DMS114 treated with DMSO at 0.1 percent for 48 hours (cell line): ENCODE results near the gene TMCO2.
"Not testable (repeated sequence)": the region's sequence is repeated elsewhere in the genome, so short reads cannot be mapped to it uniquely, and the experiment has no call there.

Experiments
- DNase-seq: peaks from one replicate; lab custom pipeline; 2025; ENCODE audit not compliant: unreplicated experiment; lab: John Stamatoyannopoulos, UW

TMCO2 gene

GRCh38 chr1:40247655-40248054 lies at the start of gene TMCO2:
Gene TMCO2 (plus strand): TSS chr1:40247937. CDS start chr1:40247994, 57 bp downstream.
- no peak for DNase-seq

DNA sequence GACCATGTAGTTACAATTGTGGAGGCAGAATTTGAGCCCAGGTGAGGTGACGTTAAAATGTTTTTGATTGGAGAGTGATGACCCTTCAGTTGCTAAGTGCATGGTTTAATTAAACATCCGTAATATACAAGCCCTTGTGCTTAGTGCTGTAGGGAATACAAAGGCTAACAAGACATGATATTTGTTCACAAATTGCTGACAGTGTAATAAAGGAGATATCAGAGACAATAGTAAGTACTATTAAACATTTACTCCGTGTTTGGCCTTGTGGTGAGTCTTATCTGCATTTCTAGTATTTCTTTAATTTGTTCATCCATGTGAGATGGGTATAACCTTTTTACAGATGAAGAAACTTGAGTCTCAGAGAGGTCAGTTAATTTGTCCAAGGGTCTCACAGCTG lies 48.6 kb upstream of the TMCO2 start:
- DNase-seq, result no peak

- no peak for DNase-seq
Measured at GRCh38 chr1:40204856-40205255, 42.9 kb upstream of the TMCO2 start.

GRCh38 chr1:40210511-40211204 lies 37.1 kb upstream of the TMCO2 start:
- no peak for DNase-seq

DNA sequence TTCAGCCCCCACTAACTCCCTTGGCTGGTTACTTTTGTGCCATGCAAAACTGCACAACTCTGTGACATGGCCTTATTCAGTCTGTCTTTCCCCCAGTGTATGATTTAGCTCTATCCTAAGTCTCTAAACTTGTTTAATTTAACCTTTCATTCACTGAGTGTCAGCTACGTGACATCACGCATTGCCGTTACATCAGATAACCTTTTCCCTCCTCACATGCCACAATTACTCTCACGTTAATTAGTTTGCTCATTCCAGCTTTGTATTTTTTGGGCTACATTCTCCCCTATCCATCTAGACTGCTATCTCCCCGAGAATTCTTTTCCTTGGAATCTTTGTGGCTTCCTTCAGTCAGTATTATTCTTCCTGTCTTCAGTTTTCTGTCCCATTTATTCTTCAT lies 29.4 kb upstream of the TMCO2 start:
- DNase-seq, result no peak

GRCh38 chr1:40221471-40221905 lies 26.2 kb upstream of the TMCO2 start:
- DNase-seq, result not testable (repeated sequence)

DNA sequence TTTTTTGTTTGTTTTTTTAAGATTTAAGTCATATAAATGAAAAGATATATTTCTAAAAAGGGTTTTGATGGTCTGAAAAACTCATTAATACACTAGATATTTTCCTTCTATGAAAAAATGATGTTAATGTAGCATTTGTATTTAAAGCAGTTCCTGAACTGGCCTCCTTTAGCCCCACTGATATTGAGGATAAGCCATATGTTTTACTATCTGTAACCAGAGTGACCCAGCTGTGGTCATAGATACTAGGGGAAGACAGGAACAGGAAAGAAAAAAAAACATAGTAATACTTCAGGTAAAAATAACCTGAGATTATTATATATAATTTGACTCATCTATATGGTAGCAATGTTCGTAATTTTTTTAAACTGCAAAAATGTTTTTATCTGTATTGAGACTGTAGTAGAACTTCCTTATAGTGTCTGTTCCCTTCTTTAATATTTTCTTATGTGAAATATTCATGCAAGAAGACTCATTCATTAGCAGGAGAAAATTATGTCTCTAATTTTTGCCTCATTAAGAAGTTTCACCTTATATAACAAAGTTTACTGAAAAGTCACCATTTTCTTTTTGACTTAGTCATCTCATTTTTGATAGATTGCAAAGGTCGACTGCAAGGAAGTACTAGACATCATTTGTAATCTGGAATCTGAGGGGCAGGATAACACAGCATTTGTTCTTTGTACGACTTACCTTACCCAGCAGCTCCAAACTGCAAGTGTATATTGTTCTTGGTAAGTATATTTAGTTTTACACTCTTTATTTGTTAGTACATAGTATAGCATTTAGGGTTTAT lies 25.6 kb upstream of the TMCO2 start:
- no peak for DNase-seq

- no peak for DNase-seq
Measured at GRCh38 chr1:40224040-40224439, 23.7 kb upstream of the TMCO2 start.

GRCh38 chr1:40226192-40226591 lies 21.5 kb upstream of the TMCO2 start:
- no peak for DNase-seq

- DNase-seq, result no peak
Measured at GRCh38 chr1:40232444-40232843, 15.3 kb upstream of the TMCO2 start.

- no peak for DNase-seq
Measured at GRCh38 chr1:40239626-40240025, 8.1 kb upstream of the TMCO2 start.

GRCh38 chr1:40240390-40240789 lies 7.3 kb upstream of the TMCO2 start:
- DNase-seq, result no peak

GRCh38 chr1:40241362-40241761 lies 6.4 kb upstream of the TMCO2 start:
- DNase-seq, result no peak

GRCh38 chr1:40243351-40243750 lies 4.4 kb upstream of the TMCO2 start:
- no peak for DNase-seq

GRCh38 chr1:40244138-40244744 lies 3.5 kb upstream of the TMCO2 start:
- DNase-seq, result no peak

DNA sequence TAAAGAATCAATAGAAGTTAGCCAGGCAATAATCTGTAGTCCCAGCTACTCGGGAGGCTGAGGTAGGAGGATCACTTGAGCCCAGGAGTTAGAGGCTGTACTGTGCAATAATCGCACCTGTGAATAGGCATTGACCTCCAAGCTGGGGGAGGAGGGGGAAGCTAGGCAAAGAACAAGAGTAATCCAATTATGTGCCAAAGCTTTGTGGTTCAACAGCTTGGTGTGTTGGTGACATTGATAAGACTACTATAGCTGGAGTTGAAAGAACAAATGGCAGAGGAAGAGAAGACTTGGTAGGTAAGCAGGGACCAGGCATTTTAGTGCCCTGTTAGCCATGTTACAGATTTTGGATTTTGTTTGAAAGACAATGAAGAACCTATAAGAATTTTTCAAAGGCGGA lies 2.1 kb upstream of the TMCO2 start:
- no peak for DNase-seq

- no peak for DNase-seq
Measured at GRCh38 chr1:40248412-40248811, 675 bp downstream of the TMCO2 start.

DNA sequence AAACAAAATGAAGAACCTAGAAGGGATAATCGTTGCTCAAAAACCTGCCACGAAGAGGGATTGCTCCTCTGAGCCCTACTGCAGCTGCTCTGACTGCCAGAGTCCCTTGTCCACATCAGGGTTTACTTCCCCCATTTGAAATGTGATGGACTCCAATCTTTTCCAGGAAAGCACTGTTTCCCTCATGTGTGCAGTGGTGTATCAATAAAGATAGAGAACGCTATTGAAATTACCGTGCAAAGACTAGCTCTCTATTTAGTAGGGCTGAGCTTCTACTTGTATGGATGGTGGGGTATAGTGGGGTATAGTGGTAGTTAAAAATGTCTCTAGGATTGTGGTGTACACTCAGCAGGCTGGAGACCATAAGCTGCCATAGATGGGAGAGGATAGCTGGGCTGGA lies 3.7 kb downstream of the TMCO2 start:
- DNase-seq, result no peak

DNA sequence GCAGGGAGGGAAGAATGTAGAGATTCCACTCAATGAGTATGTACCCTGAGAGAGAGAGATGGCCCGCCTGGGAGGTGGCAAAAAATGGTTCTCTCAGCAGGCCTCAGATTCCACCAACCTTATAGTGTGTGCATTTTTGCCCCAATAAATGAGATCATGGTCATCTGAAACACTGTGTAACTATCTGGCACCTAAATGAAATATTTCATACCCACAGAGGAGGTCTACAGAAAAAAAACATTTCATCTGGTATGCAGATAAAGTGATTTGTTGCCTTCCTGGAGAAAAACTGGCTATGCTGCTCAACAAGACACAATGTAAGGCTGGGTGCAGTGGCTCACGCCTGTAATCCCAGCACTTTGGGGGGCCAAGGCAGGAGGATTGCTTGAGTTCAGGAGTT lies 4.9 kb downstream of the TMCO2 start:
- DNase-seq, result no peak

- no peak for DNase-seq
Measured at GRCh38 chr1:40255231-40255630, 7.5 kb downstream of the TMCO2 start.

DNA sequence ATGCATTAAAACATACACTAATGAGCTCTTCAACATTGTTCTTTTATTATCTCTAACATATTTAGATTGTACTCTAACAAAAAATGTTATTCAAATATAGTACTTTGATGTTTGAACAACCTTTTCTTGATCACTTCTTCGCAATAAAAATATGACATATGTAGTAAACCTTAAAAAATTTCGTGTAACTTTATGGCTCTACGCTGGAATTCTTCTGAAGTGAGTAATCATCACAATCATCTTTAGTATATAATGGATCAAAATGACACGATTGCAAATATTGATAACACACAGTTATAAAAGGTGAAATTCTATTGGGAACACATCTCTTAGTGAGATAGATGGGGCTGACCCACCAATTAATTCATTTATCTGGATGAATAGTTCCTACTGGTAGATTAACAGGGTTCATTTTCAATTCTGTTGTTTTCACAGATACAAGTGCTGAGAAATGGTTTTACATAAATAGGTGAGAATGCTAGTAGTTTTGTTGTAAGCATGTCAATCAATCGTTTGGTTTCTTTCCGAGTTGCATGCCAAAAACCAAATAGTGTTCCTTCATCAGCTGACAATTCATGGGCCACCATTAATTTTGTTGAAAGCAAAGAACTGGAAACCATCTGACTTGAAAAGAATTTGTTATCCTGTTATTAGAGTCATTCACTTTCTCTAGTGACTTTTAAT lies 8.8 kb downstream of the TMCO2 start:
- DNase-seq, result no peak

DNA sequence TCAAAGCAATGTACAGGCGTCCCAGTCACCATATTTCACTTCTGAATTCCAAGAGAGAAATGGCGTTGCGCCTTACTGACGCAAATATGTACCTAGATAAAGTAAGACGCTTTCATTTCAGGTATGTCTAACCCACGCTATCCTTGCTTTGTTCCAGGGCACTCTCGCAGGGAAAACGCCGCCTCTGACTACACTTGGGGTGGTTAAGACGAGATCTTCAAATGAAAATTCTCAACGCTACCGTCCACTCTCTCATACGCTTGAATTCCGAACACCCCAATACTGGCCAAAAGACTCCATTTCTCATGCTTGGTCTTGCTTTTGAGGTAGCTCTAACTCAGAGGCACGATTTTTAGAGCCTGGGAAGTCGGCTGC lies 9.6 kb downstream of the TMCO2 start:
- peak; percentile 80 for DNase-seq
